HG02938 (cell line): Measurements from ENCODE around the gene MCCC1.
"Not testable (repeated sequence)": the region's sequence is repeated elsewhere in the genome, so short reads cannot be mapped to it uniquely, and the experiment has no call there.

Experiments
- ATAC-seq: cut with Tn5 transposase; IDR thresholded peaks from one replicate; pipeline ENCODE4 v1.9.1; 2021; ENCODE audit warnings: mild to moderate bottlenecking, moderate library complexity; ENCODE audit not compliant: unreplicated experiment

The MCCC1 gene

GRCh38 chr3:183106635-183107034 lies 7.3 kb upstream of the MCCC1 start:
- ATAC-seq = no peak

- ATAC-seq = not testable (repeated sequence)
Measured at GRCh38 chr3:183103950-183104349, 4.7 kb upstream of the MCCC1 start.

- ATAC-seq = not testable (repeated sequence)
Measured at GRCh38 chr3:183101040-183101439, 1.7 kb upstream of the MCCC1 start.

- no peak for ATAC-seq
Measured at GRCh38 chr3:183100376-183100775, 1.1 kb upstream of the MCCC1 start.

GRCh38 chr3:183099838-183100204 lies 525 bp upstream of the MCCC1 start:
- no peak for ATAC-seq

- ATAC-seq = peak; percentile 0
Measured at GRCh38 chr3:183098536-183099025, 715 bp downstream of the MCCC1 start.

GRCh38 chr3:183094711-183095110 lies 4.6 kb downstream of the MCCC1 start:
- ATAC-seq = no peak

- no peak for ATAC-seq
Measured at GRCh38 chr3:183092256-183092655, 7.0 kb downstream of the MCCC1 start.

- no peak for ATAC-seq
Measured at GRCh38 chr3:183087184-183087583, 12.1 kb downstream of the MCCC1 start.

GRCh38 chr3:183085634-183086390 lies 13.5 kb downstream of the MCCC1 start:
- ATAC-seq = no peak

- ATAC-seq = no peak
Measured at GRCh38 chr3:183082355-183082915, 16.9 kb downstream of the MCCC1 start.

GRCh38 chr3:183081459-183082183 lies 17.7 kb downstream of the MCCC1 start:
- no peak for ATAC-seq

- ATAC-seq = no peak
Measured at GRCh38 chr3:183080628-183081027, 18.7 kb downstream of the MCCC1 start.

- no peak for ATAC-seq
Measured at GRCh38 chr3:183074881-183075280, 24.4 kb downstream of the MCCC1 start.

- ATAC-seq = no peak
Measured at GRCh38 chr3:183074261-183074660, 25.0 kb downstream of the MCCC1 start.

GRCh38 chr3:183073839-183074238 lies 25.5 kb downstream of the MCCC1 start:
- ATAC-seq = no peak

- ATAC-seq = no peak
Measured at GRCh38 chr3:183070892-183071291, 28.4 kb downstream of the MCCC1 start.

GRCh38 chr3:183069086-183069485 lies 30.2 kb downstream of the MCCC1 start:
- no peak for ATAC-seq

GRCh38 chr3:183066891-183067290 lies 32.4 kb downstream of the MCCC1 start:
- ATAC-seq = not testable (repeated sequence)

- no peak for ATAC-seq
Measured at GRCh38 chr3:183064475-183064874, 34.8 kb downstream of the MCCC1 start.

- ATAC-seq = no peak
Measured at GRCh38 chr3:183061391-183062172, 37.7 kb downstream of the MCCC1 start.
